H1 (cell line): Measurements from ENCODE around the gene EFHC1. TPM values are rescaled to one million over a fixed set of nuclear protein-coding genes. Genes with fewer than 3 reads are reported as not detected.

Experiments
- FOSL1 ChIP-seq: IDR thresholded peaks from 2 replicates; pipeline ENCODE4 v1.6.1; 2011; ENCODE audit warnings: mild to moderate bottlenecking, low read depth, low read length, moderate library complexity; ENCODE audit not compliant: insufficient read depth
- HDAC2 ChIP-seq, 2 experiments: fragments of 300-600 bp in 1 of 2; sonication (generic) in 1 of 2; IDR thresholded peaks; 2 replicates each; pipeline ENCODE4 v1.6.1; 2011 to 2012; ENCODE audit warnings: low read depth in 2 of 2, low read length in 2 of 2, mild to moderate bottlenecking in 2 of 2, moderate library complexity in 2 of 2, borderline replicate concordance in 1 of 2, inconsistent platforms in 1 of 2
- RBBP5 ChIP-seq: IDR thresholded peaks from 2 replicates; pipeline ENCODE4 v1.7.1; 2012; ENCODE audit warnings: low read depth, mild to moderate bottlenecking, inconsistent platforms, low read length, moderate library complexity, borderline replicate concordance
- SAP30 ChIP-seq: fragments of 300-600 bp; sonication (generic); IDR thresholded peaks from 2 replicates; pipeline ENCODE4 v1.7.1; 2012; ENCODE audit warnings: low read length, moderate library complexity, mild to moderate bottlenecking, inconsistent platforms; ENCODE audit not compliant: insufficient read depth, insufficient replicate concordance
- SIRT6 ChIP-seq: IDR thresholded peaks from one replicate; pipeline ENCODE4 v1.7.1; 2012; ENCODE audit warnings: low read length, inconsistent platforms
- SUZ12 ChIP-seq: fragments of 200-600 bp; sonication (generic); IDR thresholded peaks from 2 replicates; pipeline ENCODE4 v1.6.1; 2012; ENCODE audit warnings: mild to moderate bottlenecking, inconsistent platforms, low read length, moderate library complexity, mixed read lengths
- polyA plus RNA-seq, 7 experiments: library from polyadenylated mRNA; depleted of rRNA in 3 of 7; stranded (reverse) in 5 of 7; unstranded in 2 of 7; fragments of >200 nt in 5 of 7; fragments of 200-250 nt in 2 of 7; gene quantifications; 1 replicate in 5 of 7; 2 replicates in 1 of 7; 4 replicates in 1 of 7; pipeline versions ENCODE4 v1.2.1 to v1.2.3, GENCODE V29; 2011 to 2013; ENCODE audit warnings: missing spikeins in 2 of 7, mixed read lengths in 2 of 7
- total RNA-seq: library from RNA; stranded (reverse); fragmentation: NEBNext Ultra II Directional; extraction: Animal tissue kit (Norgen Biotek cat#: 25700); gene quantifications from 2 replicates; pipeline ENCODE4 v1.2.1, GENCODE V29; 2021
- TF ChIP-seq, protein P1 (sequence below), 3 experiments: IDR thresholded peaks; 1 replicate in 2 of 3; 2 replicates in 1 of 3; pipeline versions ENCODE4 v1.5.1 to v1.6.1; 2011; ENCODE audit warnings: low read length in 3 of 3, mild to moderate bottlenecking in 3 of 3, inconsistent platforms in 2 of 3, low read depth in 1 of 3, moderate library complexity in 1 of 3; ENCODE audit not compliant: insufficient read depth in 1 of 3; ENCODE audit errors: control extremely low read depth in 1 of 3

Gene EFHC1
- total and polyA plus RNA-seq, 2 of the 8 experiments (the other 6 are each of a cell fraction or from before 2014, with no cell fraction given): 10.5 to 16.4 TPM

DNA sequence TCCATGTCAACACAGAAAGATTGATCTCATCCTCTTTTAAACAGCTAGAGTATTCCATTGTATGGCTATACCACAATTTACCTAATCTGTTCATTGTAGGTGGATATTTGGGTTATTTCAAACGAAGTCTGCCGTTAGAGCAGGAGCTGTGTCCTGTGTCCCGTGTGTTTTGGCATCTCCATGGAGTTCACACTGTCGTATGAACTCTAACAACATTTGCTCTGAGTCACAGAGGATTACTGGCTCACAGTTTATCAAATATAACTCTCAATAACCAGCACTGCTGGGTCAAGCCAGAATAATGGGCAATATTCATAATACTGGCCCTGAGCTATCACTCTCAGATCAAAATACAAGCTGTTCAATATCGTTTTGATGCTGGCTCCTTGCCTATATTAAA is 140.3 kb downstream of the EFHC1 start (continued):
- TF ChIP-seq, protein P1, sequence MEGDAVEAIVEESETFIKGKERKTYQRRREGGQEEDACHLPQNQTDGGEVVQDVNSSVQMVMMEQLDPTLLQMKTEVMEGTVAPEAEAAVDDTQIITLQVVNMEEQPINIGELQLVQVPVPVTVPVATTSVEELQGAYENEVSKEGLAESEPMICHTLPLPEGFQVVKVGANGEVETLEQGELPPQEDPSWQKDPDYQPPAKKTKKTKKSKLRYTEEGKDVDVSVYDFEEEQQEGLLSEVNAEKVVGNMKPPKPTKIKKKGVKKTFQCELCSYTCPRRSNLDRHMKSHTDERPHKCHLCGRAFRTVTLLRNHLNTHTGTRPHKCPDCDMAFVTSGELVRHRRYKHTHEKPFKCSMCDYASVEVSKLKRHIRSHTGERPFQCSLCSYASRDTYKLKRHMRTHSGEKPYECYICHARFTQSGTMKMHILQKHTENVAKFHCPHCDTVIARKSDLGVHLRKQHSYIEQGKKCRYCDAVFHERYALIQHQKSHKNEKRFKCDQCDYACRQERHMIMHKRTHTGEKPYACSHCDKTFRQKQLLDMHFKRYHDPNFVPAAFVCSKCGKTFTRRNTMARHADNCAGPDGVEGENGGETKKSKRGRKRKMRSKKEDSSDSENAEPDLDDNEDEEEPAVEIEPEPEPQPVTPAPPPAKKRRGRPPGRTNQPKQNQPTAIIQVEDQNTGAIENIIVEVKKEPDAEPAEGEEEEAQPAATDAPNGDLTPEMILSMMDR (IDR thresholded peaks at IDR 0.05; ENCODE audit: control extremely low read depth in 1 of 3, insufficient read depth in 1 of 3, low read depth in 1 of 3, low read length in 3 of 3): no peak
- no peak for TF ChIP-seq FOSL1
- no peak for TF ChIP-seq HDAC2 (IDR thresholded peaks at IDR 0.05; ENCODE audit: borderline replicate concordance in 1 of 2, low read depth in 2 of 2, low read length in 2 of 2)
- no peak for TF ChIP-seq RBBP5
- no peak for TF ChIP-seq SIRT6
- no peak for TF ChIP-seq SAP30
- TF ChIP-seq SUZ12: no peak
